ENCODE data around the gene PI3.
"Not testable (repeated sequence)": the region's sequence is repeated elsewhere in the genome, so short reads cannot be mapped to it uniquely, and the experiment has no call there.

Gene PI3

GRCh38 chr20:45174434-45175364 is at the start of gene PI3:
TSS of gene PI3 (plus strand) at chr20:45174902. CDS start at chr20:45174923, 21 bp downstream.
- Histone ChIP-seq H3K9me3 (replicated peaks in 1 of 11) (peaks cover under 1 to 10% (median 6%) of the 10 kb centered on the region in 11 experiments; a peak in 18 of 22 replicates), H3K9ac (no peak within 1 kb of the TSS), H3K4me2 (no peak within 1 kb of the TSS), H3K27ac (no peak within 1 kb of the TSS), H3K4me1 (peaks cover 0 to 9% (median 0%) of the 10 kb centered on the region in 10 experiments; a peak in 8 of 20 replicates), H3K4me3 (no peak within 1 kb of the TSS), H4K20me1 (no peaks in the 10 kb centered on the region), H3K36me3 (no peaks in the 10 kb centered on the region), H3K27me3 (no peaks in the 10 kb centered on the region)
- no peak for TF ChIP-seq Cebpa-rat (IDR thresholded peaks at IDR 0.05)

- no peaks in the 10 kb centered on the region for H4K20me1 ChIP-seq
- H3K27me3 ChIP-seq = no peaks in the 10 kb centered on the region
- H3K9me3 ChIP-seq (replicated peaks in 1 of 11) = 0 out of 22 replicates have a peak, but pooled peaks cover 0 to 5% (median 0%) of the 10 kb centered on the region in 11 experiments
- H3K36me3 ChIP-seq = no peaks in the 10 kb centered on the region
- H3K9ac ChIP-seq = no peak overlapping the region
- TF ChIP-seq Cebpa-rat (IDR thresholded peaks at IDR 0.05) = no peak
- H3K4me2 ChIP-seq = no peak overlapping the region
- no peak overlapping the region for H3K27ac ChIP-seq
- H3K4me3 ChIP-seq = no peak overlapping the region
- H3K4me1 ChIP-seq = no peaks in the 10 kb centered on the region; a peak in 1 of 20 replicates
These were observed 46.6 kb upstream of the PI3 start for GRCh38 chr20:45128099-45128498.

GRCh38 chr20:45136911-45137310 is 37.8 kb upstream of the PI3 start:
- no peak for TF ChIP-seq Cebpa-rat (IDR thresholded peaks at IDR 0.05)
- Histone ChIP-seq H3K27me3 (no peaks in the 10 kb centered on the region), H3K4me2 (no peak overlapping the region), H4K20me1 (no peaks in the 10 kb centered on the region), H3K27ac (no peak overlapping the region), H3K36me3 (no peaks in the 10 kb centered on the region), H3K4me1 (no peaks in the 10 kb centered on the region), H3K4me3 (no peak overlapping the region), H3K9ac (no peak overlapping the region), H3K9me3 (replicated peaks in 1 of 11) (peaks cover 0 to 11% (median 6%) of the 10 kb centered on the region in 11 experiments; a peak in 9 of 22 replicates)

- no peaks in the 10 kb centered on the region for H3K36me3 ChIP-seq
- H4K20me1 ChIP-seq = no peaks in the 10 kb centered on the region
- peaks cover 0 to 22% (median 11%) of the 10 kb centered on the region in 11 experiments; a peak in 11 of 22 replicates for H3K9me3 ChIP-seq (replicated peaks in 1 of 11)
- H3K9ac ChIP-seq = no peak overlapping the region
- H3K4me2 ChIP-seq = no peak overlapping the region
- TF ChIP-seq Cebpa-rat (IDR thresholded peaks at IDR 0.05) = no peak
- H3K27me3 ChIP-seq = no peaks in the 10 kb centered on the region
- no peak overlapping the region for H3K4me3 ChIP-seq
- no peaks in the 10 kb centered on the region for H3K4me1 ChIP-seq
- no peak overlapping the region for H3K27ac ChIP-seq
These were observed 36.0 kb upstream of the PI3 start for GRCh38 chr20:45138561-45139300.

- H3K9ac ChIP-seq, H3K4me2 ChIP-seq, H3K36me3 ChIP-seq, H3K27ac ChIP-seq, H4K20me1 ChIP-seq, H3K4me3 ChIP-seq, H3K27me3 ChIP-seq, H3K4me1 ChIP-seq: not testable (repeated sequence)
- peaks cover 0 to 22% (median 11%) of the 10 kb centered on the region in 11 experiments; a peak in 11 of 22 replicates for H3K9me3 ChIP-seq (replicated peaks in 1 of 11)
These were observed 34.8 kb upstream of the PI3 start for GRCh38 chr20:45139733-45140375.

GRCh38 chr20:45140836-45141235 is 33.9 kb upstream of the PI3 start:
- Histone ChIP-seq H3K4me3 (no peak overlapping the region), H3K36me3 (no peaks in the 10 kb centered on the region), H3K4me1 (no peaks in the 10 kb centered on the region), H3K27ac (no peak overlapping the region), H4K20me1 (no peaks in the 10 kb centered on the region), H3K9ac (no peak overlapping the region), H3K9me3 (replicated peaks in 1 of 11) (peaks cover 0 to 22% (median 6%) of the 10 kb centered on the region in 11 experiments; a peak in 8 of 22 replicates), H3K4me2 (no peak overlapping the region), H3K27me3 (no peaks in the 10 kb centered on the region)
- TF ChIP-seq Cebpa-rat (IDR thresholded peaks at IDR 0.05) = no peak

GRCh38 chr20:45149062-45149461 is 25.6 kb upstream of the PI3 start:
- Histone ChIP-seq H4K20me1 (no peaks in the 10 kb centered on the region), H3K9me3 (replicated peaks in 1 of 11) (peaks cover 0 to 10% (median 0%) of the 10 kb centered on the region in 11 experiments; a peak in 4 of 22 replicates), H3K4me3 (no peak overlapping the region), H3K4me2 (no peak overlapping the region), H3K4me1 (peaks cover 0 to 20% (median 5%) of the 10 kb centered on the region in 10 experiments; a peak in 11 of 20 replicates), H3K27ac (no peak overlapping the region), H3K36me3 (no peaks in the 10 kb centered on the region), H3K9ac (no peak overlapping the region), H3K27me3 (no peaks in the 10 kb centered on the region)
- TF ChIP-seq Cebpa-rat (IDR thresholded peaks at IDR 0.05) = no peak

GRCh38 chr20:45152405-45152804 is 22.3 kb upstream of the PI3 start:
- no peaks in the 10 kb centered on the region for H3K27me3 ChIP-seq
- H3K9ac ChIP-seq = no peak overlapping the region
- TF ChIP-seq Cebpa-rat (IDR thresholded peaks at IDR 0.05) = no peak
- peaks cover 0 to 32% (median 12%) of the 10 kb centered on the region in 10 experiments; a peak in 11 of 20 replicates for H3K4me1 ChIP-seq
- no peaks in the 10 kb centered on the region; a peak in 2 of 22 replicates for H3K36me3 ChIP-seq
- H3K4me2 ChIP-seq = peak overlapping the region in 3 of 11 experiments; percentile 3 to 65 (median 57); a peak in 4 of 22 replicates
- H3K4me3 ChIP-seq = no peak overlapping the region
- peaks cover 14 to 43% (median 26%) of the 10 kb centered on the region in 11 experiments; a peak in 20 of 22 replicates for H3K9me3 ChIP-seq (replicated peaks in 1 of 11)
- H3K27ac ChIP-seq = no peak overlapping the region
- no peaks in the 10 kb centered on the region for H4K20me1 ChIP-seq

Data from BLaER1 treated with 17β-estradiol and CSF1 and Interleukin-3, amounts not matched to agents 10 nM and 100 nM (cell line).